OCI-LY7 (cell line): Measurements from ENCODE around the gene ARHGEF3. TPM values are rescaled to one million over a fixed set of nuclear protein-coding genes. Genes with fewer than 3 reads are reported as not detected.

ENCODE experiments used
- BruUV-seq: library from RNA; stranded (reverse); fragments of 400-500 nt; replicated peaks from 2 replicates; lab custom pipeline; 2021; lab: Mats Ljungman, UMichigan
- CTCF ChIA-PET: fragments of 300-600 bp; sonication (Branson Sonifier 250); formaldehyde crosslinking; loops from one replicate; lab custom pipeline; 2022; ENCODE audit warnings: antibody characterized with exemption; ENCODE audit not compliant: unreplicated experiment; lab: Charles Lee
- POLR2A ChIA-PET: fragments of 300-600 bp; sonication (Branson Sonifier 250); formaldehyde crosslinking; loops from one replicate; lab custom pipeline; 2022; ENCODE audit warnings: antibody characterized with exemption; lab: Charles Lee
- DNase-seq: peaks from one replicate; pipeline ENCODE4 v3.0.0-alpha.2; 2015; ENCODE audit warnings: low spot score
- H2AFZ ChIP-seq: fragments of 200-600 bp; sonication (generic), shearing (Covaris generic); 2 replicates; pipeline ENCODE4 v1.6.1; 2014; ENCODE audit warnings: mild to moderate bottlenecking, antibody characterized with exemption, low read length, moderate library complexity
- H3K27ac ChIP-seq: fragments of 200-600 bp; sonication (generic); 2 replicates; pipeline ENCODE4 v1.5.1; 2014; ENCODE audit warnings: mixed run types, low read depth, mild to moderate bottlenecking, moderate library complexity, low read length, inconsistent platforms; ENCODE audit not compliant: poor library complexity, severe bottlenecking
- H3K36me3 ChIP-seq: fragments of 200-600 bp; sonication (generic); 2 replicates; pipeline ENCODE4 v1.6.1; 2014; ENCODE audit warnings: mild to moderate bottlenecking, antibody characterized with exemption, low read length, moderate library complexity, mixed read lengths; ENCODE audit not compliant: insufficient read depth
- H3K4me1 ChIP-seq: fragments of 200-600 bp; sonication (generic); 2 replicates; pipeline ENCODE4 v1.5.1; 2014; ENCODE audit warnings: mild to moderate bottlenecking, low read length; ENCODE audit not compliant: insufficient read depth, poor library complexity, severe bottlenecking
- H3K4me2 ChIP-seq: fragments of 200-600 bp; sonication (generic); 2 replicates; pipeline ENCODE4 v1.6.1; 2014; ENCODE audit warnings: mild to moderate bottlenecking, low read length
- H3K4me3 ChIP-seq: fragments of 200-600 bp; sonication (generic); 2 replicates; pipeline ENCODE4 v1.5.1; 2014; ENCODE audit warnings: mild to moderate bottlenecking, low read depth, low read length; ENCODE audit not compliant: poor library complexity, severe bottlenecking
- H3K79me2 ChIP-seq: fragments of 200-600 bp; sonication (generic); 2 replicates; pipeline ENCODE4 v1.6.1; 2016; ENCODE audit warnings: low read depth, mild to moderate bottlenecking, low read length, moderate library complexity, mixed read lengths; ENCODE audit not compliant: insufficient read depth
- H3K9me2 ChIP-seq: fragments of 200-600 bp; sonication (generic); 2 replicates; pipeline ENCODE4 v1.6.1; 2016; ENCODE audit warnings: mild to moderate bottlenecking, low read length, mixed read lengths; ENCODE audit not compliant: insufficient read depth
- H3K9me3 ChIP-seq: fragments of 200-600 bp; sonication (generic); 2 replicates; pipeline ENCODE4 v1.6.1; 2014; ENCODE audit warnings: mild to moderate bottlenecking, mixed run types, low read length, mixed read lengths
- H4K20me1 ChIP-seq: fragments of 200-600 bp; sonication (generic); 2 replicates; pipeline ENCODE4 v1.6.1; 2014; ENCODE audit warnings: mild to moderate bottlenecking, antibody characterized with exemption, low read length, moderate library complexity, mixed read lengths; ENCODE audit not compliant: insufficient read depth
- CTCF ChIP-seq: fragments of 200-600 bp; sonication (generic); conservative IDR thresholded peaks from 2 replicates; pipeline ENCODE4 v1.5.1; 2014; ENCODE audit warnings: mild to moderate bottlenecking, antibody characterized with exemption, low read length, moderate library complexity, mixed read lengths
- EZH2phosphoT487 ChIP-seq: fragments of 200-600 bp; sonication (generic); IDR thresholded peaks from 2 replicates; pipeline ENCODE4 v1.6.1; 2018; ENCODE audit warnings: low read depth, borderline replicate concordance, mild to moderate bottlenecking, mixed run types, antibody characterized with exemption, low read length, moderate library complexity, mixed read lengths
- intact Hi-C: fragments of 100-400 bp; cut with micrococcal nuclease; formaldehyde crosslinking; loops from one replicate; pipeline ENCODE4 v1.10.0; 2022; ENCODE audit not compliant: unreplicated experiment
- total RNA-seq, 2 experiments: library from RNA; depleted of rRNA in 1 of 2; stranded (reverse); fragments of >200 nt in 1 of 2; shearing (Covaris generic) in 1 of 2; gene quantifications; 2 replicates each; pipeline ENCODE4 v1.2.3, GENCODE V29; 2014 to 2022

ARHGEF3 gene
- total RNA-seq, 2 experiments from 2014 or later = 14.1 to 26.9 TPM

- ChIA-PET POLR2A (interaction anchor here (0.6 kb wide), 1 partner anchor 1332 kb away, joined by 5 read pairs; no protein-coding TSS in a partner anchor), CTCF (no interaction called here)
- Histone ChIP-seq H3K79me2 (no peaks in the 10 kb centered on the region), H2AFZ (no peak overlapping the region), H3K4me1 (peaks cover 19% of the 10 kb centered on the region), H3K9me2 (no peaks in the 10 kb centered on the region), H3K36me3 (peaks cover 9% of the 10 kb centered on the region; the same call in 1 of the 2 replicates), H3K27ac (no peak overlapping the region), H4K20me1 (no peaks in the 10 kb centered on the region), H3K4me2 (no peak overlapping the region), H3K9me3 (peaks cover 4% of the 10 kb centered on the region; the same call in 1 of the 2 replicates), H3K4me3 (no peak overlapping the region)
- intact Hi-C loops = no loop called here
- no peak for TF ChIP-seq CTCF
- TF ChIP-seq EZH2phosphoT487 = no peak
- no peak for DNase-seq
- BruUV-seq = no TSS peak
Measured at GRCh38 chr3:56845505-56845904, 43.8 kb upstream of the ARHGEF3 start.

GRCh38 chr3:56844536-56844935 lies 42.8 kb upstream of the ARHGEF3 start:
- no peak overlapping the region for H3K27ac ChIP-seq
- POLR2A ChIA-PET = interaction anchor here (0.8 kb wide), 1 partner anchor 39 kb away, joined by 4 read pairs; no protein-coding TSS in a partner anchor
- BruUV-seq = no TSS peak
- H2AFZ ChIP-seq = no peak overlapping the region
- peaks cover 14% of the 10 kb centered on the region for H3K4me1 ChIP-seq
- no peaks in the 10 kb centered on the region for H3K79me2 ChIP-seq
- CTCF ChIA-PET = no interaction called here
- intact Hi-C loops = no loop called here
- DNase-seq = no peak
- H3K36me3 ChIP-seq = peaks cover 9% of the 10 kb centered on the region; the same call in 1 of the 2 replicates
- no peak for TF ChIP-seq EZH2phosphoT487
- TF ChIP-seq CTCF = no peak
- H4K20me1 ChIP-seq = no peaks in the 10 kb centered on the region
- H3K4me3 ChIP-seq = no peak overlapping the region
- no peaks in the 10 kb centered on the region for H3K9me2 ChIP-seq
- H3K9me3 ChIP-seq = peaks cover 4% of the 10 kb centered on the region; the same call in 1 of the 2 replicates
- H3K4me2 ChIP-seq = no peak overlapping the region
